ENCODE results near the gene TSC22D2. TPM values are rescaled to one million over a fixed set of nuclear protein-coding genes. Genes with fewer than 3 reads are reported as not detected.

TSC22D2 gene
- total RNA-seq, 1 experiment from 2014 or later = 26.5 TPM

- no peak overlapping the region for H3K27ac ChIP-seq (ENCODE audit: insufficient read length, low read depth, low read length)
- no peak overlapping the region for H2BK12ac ChIP-seq (ENCODE audit: insufficient read length, low read depth, low read length)
- Mint-ChIP-seq H3K4me3 (no peak overlapping the region), H3K27me3 (ENCODE audit: low read depth) (no peaks in the 10 kb centered on the region), H3K9me3 (no peaks in the 10 kb centered on the region), H3K4me1 (peaks cover 8 to 9% of the 10 kb centered on the region in 2 experiments), H3K27ac (no peak overlapping the region), H3K36me3 (ENCODE audit: insufficient read depth in 1 of 3, low read depth in 3 of 3) (peaks cover 6 to 10% (median 10%) of the 10 kb centered on the region in 3 experiments; a peak in 5 of 7 replicates)
- no peaks in the 10 kb centered on the region for H3K27me3 ChIP-seq (ENCODE audit: insufficient read depth, low read length)
- H3K79me1 ChIP-seq (ENCODE audit: insufficient read depth, low read depth, low read length, poor library complexity, severe bottlenecking) = no peaks in the 10 kb centered on the region
- H3K14ac ChIP-seq (ENCODE audit: insufficient read depth, low read length) = no peak overlapping the region
- no peak overlapping the region for H3K23ac ChIP-seq (ENCODE audit: insufficient read length, low read depth, low read length)
- no peak overlapping the region for H3K4ac ChIP-seq (ENCODE audit: low read depth, low read length)
- no peak for TF ChIP-seq CTCF (conservative IDR thresholded peaks at IDR 0.05)
- H2BK20ac ChIP-seq (ENCODE audit: low read depth, low read length, poor library complexity, severe bottlenecking) = no peak overlapping the region
- H3K9ac ChIP-seq (ENCODE audit: extremely low read depth, insufficient read length, low read length) = no peak overlapping the region
- no peak overlapping the region for H3K18ac ChIP-seq (ENCODE audit: insufficient read length, low read depth, low read length)
- H4K91ac ChIP-seq (ENCODE audit: insufficient read length, low read depth, low read length) = no peak overlapping the region
- H4K8ac ChIP-seq (replicated peaks; ENCODE audit: insufficient read length, low read depth, low read length) = no peak overlapping the region
- H2BK120ac ChIP-seq (ENCODE audit: low read depth, low read length, poor library complexity, severe bottlenecking) = no peak overlapping the region
- H3T11ph ChIP-seq (ENCODE audit: low read length) = no peak overlapping the region
- H3K4me1 ChIP-seq (ENCODE audit: insufficient read depth, low read length) = no peaks in the 10 kb centered on the region
- no peak overlapping the region for H2AK5ac ChIP-seq (ENCODE audit: insufficient read length, low read length)
- H3K79me2 ChIP-seq (ENCODE audit: insufficient read depth, low read length) = peaks cover 2% of the 10 kb centered on the region; the same call in 1 of the 2 replicates
- no peaks in the 10 kb centered on the region for H3K23me2 ChIP-seq (ENCODE audit: insufficient read length, low read depth, low read length, poor library complexity, severe bottlenecking)
- no peaks in the 10 kb centered on the region for H4K20me1 ChIP-seq (ENCODE audit: control insufficient read depth, insufficient read depth, insufficient read length)
- no peak for DNase-seq
- no peak overlapping the region for H2BK5ac ChIP-seq (ENCODE audit: insufficient read length, low read length)
- H3K9me3 ChIP-seq (ENCODE audit: control insufficient read depth, low read depth, low read length) = no peaks in the 10 kb centered on the region
- no peak overlapping the region for H3K4me2 ChIP-seq (ENCODE audit: insufficient read depth, insufficient read length, low read length)
- H2BK15ac ChIP-seq (ENCODE audit: low read depth, low read length) = no peak overlapping the region
- H4K5ac ChIP-seq (ENCODE audit: insufficient read length, low read depth, low read length) = no peak overlapping the region
- H3K56ac ChIP-seq (ENCODE audit: insufficient read length, low read depth, low read length) = no peak overlapping the region
- no peak overlapping the region for H2AFZ ChIP-seq (ENCODE audit: low read length)
- WGBS (ENCODE audit: extremely low coverage, insufficient read length, low lambda C conversion rate) = no CpG with 5 or more reads among the region's 2 CpGs
These were observed 36.3 kb downstream of the TSC22D2 start for GRCh38 chr3:150444371-150444770.

All from H9 (cell line).